ENCODE measurements around the gene PAK4.

GRCh38 chr19:39168258-39169142 lies 42.9 kb downstream of the PAK4 start:
- TF ChIP-seq TAF1 (IDR thresholded peaks at IDR 0.05; ENCODE audit: borderline replicate concordance, insufficient read depth, low read length) (no peak), POLR2AphosphoS5 (IDR thresholded peaks at IDR 0.05; ENCODE audit: low read depth, low read length) (no peak), REST (IDR thresholded peaks at IDR 0.05; ENCODE audit: insufficient read depth in 1 of 2, low read depth in 2 of 2, low read length in 2 of 2) (no peak), FOXP2 (optimal IDR thresholded peaks at IDR 0.05; ENCODE audit: borderline replicate concordance, extremely low read depth, extremely low read length, insufficient read depth) (no peak), SIN3A (IDR thresholded peaks at IDR 0.05; ENCODE audit: borderline replicate concordance, insufficient read depth, low read length) (no peak)
